Right renal cortex interstitium (tissue), 3 donors: ENCODE measurements around the gene TSPAN4. TPM values are rescaled to one million over a fixed set of nuclear protein-coding genes. Genes with fewer than 3 reads are reported as not detected.

Experiments used
- DNase-seq, 3 donors: peaks; one replicate each; pipeline ENCODE4 v3.0.0-alpha.2; 2013; ENCODE audit warnings: low read depth in 3 of 3, low spot score in 2 of 3
- polyA plus RNA-seq, 3 donors: library from polyadenylated mRNA; unstranded; fragments of 120-200 nt; gene quantifications; one replicate each; pipeline ENCODE4 v1.2.1, GENCODE V29; 2013; ENCODE audit not compliant: insufficient read length in 3 of 3

The TSPAN4 gene
- polyA plus RNA-seq, 3 donors = 55.0 to 71.2 (median 64.1) TPM

DNA sequence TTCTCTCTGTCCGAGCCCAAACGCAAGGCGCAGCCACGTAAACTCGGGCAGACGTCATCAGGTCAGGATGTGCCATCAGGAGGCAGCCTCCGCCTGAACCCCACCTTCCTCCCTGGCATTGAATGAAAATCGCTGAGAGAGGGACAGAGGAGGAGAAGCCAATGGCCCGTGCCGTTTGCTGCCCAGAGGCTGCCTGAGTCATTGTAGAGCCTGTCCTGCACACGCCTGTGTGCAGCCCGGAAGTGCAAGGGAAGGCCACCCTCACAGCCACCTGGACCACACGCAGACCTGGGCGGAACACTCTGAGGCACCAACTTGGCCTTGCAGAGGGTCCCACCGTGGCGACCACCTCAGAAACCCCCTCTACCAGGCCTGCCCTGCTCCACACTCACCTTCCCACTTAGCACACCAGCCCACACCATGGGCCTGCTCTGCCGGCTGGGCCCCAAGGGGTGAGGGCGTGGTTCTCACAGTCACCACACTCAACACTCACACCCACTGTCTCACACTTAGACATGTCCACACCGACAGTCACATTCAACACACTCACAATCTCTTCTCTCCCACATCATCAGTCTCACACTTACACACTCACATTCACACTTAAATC, 58.9 kb downstream of the TSPAN4 start:
- no peak for DNase-seq

GRCh38 chr11:904380-904779, 61.7 kb downstream of the TSPAN4 start:
- DNase-seq = no peak

GRCh38 chr11:905952-906351, 63.3 kb downstream of the TSPAN4 start:
- DNase-seq = no peak

DNA sequence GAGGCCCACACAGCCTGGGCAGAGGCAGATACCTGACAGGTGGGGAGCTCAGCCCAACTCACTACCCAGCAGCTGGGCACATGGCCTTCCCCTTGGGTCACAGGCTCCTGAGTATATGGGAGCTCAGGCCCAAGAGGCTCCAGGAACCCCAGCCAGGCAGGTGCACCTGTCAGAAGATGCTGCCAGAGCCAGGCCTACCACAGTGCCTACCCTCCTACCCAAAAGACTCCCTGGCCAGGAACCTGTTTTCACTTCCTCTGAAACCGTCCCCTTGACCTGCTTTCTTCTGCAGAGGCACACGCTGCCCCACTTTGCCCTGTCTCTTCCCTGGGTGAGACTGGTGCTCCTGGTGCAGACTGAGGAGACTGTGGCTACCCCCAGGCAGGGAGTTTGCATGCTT, 65.0 kb downstream of the TSPAN4 start:
- DNase-seq = no peak

DNA sequence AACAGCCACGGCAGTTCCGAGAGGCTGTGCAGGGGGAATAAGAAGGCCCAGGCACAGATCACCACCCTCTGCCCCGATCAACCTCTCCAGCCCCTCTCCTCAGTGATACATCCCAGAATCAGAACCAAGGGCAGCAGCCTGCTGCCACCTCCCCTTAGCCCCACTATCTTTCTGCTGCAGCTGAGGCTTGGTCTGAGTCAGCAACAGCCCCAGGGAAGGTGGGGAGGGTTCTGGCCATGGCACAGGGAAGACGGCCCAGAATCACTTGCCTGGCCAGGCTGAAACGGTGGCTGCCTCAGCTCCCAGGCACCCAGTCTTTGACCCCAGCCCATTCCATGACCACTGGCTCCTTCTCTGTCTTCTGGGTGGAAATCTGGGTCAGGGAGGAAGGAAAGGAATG, 65.6 kb downstream of the TSPAN4 start:
- no peak for DNase-seq

- no peak for DNase-seq
These were observed 66.8 kb downstream of the TSPAN4 start for GRCh38 chr11:909406-909805.

GRCh38 chr11:910044-910588, 67.5 kb downstream of the TSPAN4 start:
- DNase-seq = no peak

- DNase-seq = peak in 1 of 3 donors; percentile 75
These were observed 68.0 kb downstream of the TSPAN4 start, which contains the start of gene CHID1 for GRCh38 chr11:910589-911030. Gene CHID1, minus strand, starts transcription at chr11:910810. Its CDS starts 5,994 bp downstream, at chr11:904816.

DNA sequence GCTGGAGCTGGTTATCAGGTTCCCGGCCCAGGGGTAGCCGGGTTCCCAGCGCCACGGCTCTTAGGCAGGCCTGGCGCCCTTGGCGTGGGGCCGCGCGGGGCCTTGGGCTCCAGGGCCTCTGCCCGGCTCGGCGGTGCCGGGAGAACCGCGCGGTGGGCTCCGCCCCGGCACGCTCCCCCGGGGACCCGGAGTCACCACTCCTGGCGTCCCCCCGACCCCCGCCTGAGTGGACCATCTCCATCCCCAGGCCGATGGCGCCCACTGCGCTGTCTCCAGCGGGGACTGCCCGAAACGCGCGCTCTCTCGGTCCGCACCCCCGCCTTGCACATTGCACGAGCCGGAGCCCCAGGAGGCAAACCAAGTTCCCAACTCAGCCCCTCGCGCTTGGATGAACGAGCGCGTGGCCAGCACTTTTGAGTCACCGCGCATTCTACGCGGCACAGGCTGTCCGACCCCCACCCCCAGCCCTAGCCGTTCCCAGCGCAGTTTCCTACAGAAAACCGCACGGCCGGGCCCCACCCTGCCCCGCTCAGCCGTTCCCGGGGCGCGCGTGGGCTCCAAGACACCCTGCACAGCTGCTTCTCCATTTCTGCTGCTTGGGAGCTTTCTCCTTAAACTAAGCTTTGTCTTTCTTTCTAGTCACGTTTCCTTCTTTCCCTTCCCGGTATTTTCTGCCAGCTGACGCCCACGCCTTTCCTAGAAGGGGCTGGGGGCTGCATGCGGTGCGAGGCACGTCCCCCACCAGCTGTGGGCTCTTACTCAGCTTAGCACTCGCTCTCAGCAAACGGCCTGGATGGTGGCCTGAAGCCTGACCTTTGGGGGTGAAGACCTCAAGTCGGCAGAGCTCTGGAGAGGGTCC, 68.6 kb downstream of the TSPAN4 start:
- no peak for DNase-seq

DNA sequence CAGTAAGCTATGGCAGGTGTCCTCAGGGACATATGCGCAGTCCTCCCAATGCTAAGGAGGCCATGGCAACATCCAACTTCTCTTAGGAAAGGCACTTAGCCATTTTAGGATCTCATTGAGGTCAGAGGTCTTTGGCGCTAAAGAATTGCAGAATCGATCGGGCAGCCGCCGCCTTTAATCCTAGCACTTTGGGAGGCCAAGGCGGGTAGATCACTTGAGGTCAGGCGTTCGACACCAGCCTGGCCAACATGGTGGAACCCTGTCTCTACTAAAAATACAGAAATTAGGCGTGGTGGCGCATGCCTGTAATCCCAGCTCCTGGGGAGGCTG, 69.2 kb downstream of the TSPAN4 start:
- DNase-seq = no peak

GRCh38 chr11:912266-912665, 69.6 kb downstream of the TSPAN4 start:
- DNase-seq = no peak

- DNase-seq = no peak
These were observed 70.4 kb downstream of the TSPAN4 start for GRCh38 chr11:913043-913442.

DNA sequence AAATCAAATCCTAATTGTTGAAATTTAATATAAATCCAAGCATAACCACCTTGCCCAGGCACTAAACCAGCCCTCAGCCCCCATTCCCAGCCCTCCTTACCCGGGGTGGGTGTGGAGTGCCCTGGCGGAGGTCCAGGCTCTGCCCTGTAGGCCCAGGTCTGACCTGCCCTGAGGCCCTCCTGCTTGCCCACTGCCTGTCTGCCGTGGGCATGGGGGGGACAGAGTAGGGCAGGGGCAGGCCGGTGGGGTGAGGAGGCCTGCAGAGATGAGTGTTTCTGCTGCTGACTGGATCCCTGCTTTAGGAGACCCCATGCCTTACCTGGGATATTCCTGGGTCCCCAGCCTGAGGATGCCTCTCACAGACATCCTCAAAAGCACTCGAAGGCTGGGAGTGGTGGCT, 71.6 kb downstream of the TSPAN4 start:
- DNase-seq = no peak

- DNase-seq = no peak
These were observed 72.3 kb downstream of the TSPAN4 start for GRCh38 chr11:914747-915501.

Other genes with a start within 250 kb of the TSPAN4 start
- 1 to 10 TPM; 5.9 to 8.0 (median 7.3) TPM for gene IRF7, start 226.9 kb upstream of the TSPAN4 start, polyA plus RNA-seq
- 10 to 100 TPM; 31.0 to 42.2 (median 41.3) TPM for gene CDHR5, start 217.9 kb upstream of the TSPAN4 start, polyA plus RNA-seq
- 1 to 10 TPM in 2 of 3 donors, under 1 TPM in 1; 0.76 to 1.6 (median 1.5) TPM for gene SCT, start 215.7 kb upstream of the TSPAN4 start, polyA plus RNA-seq
- 1 to 10 TPM; 1.4 to 2.4 (median 1.6) TPM for gene DRD4, start 205.6 kb upstream of the TSPAN4 start, polyA plus RNA-seq
- gene DEAF1, start 147.6 kb upstream of the TSPAN4 start, polyA plus RNA-seq = 10 to 100 TPM; 30.6 to 52.9 (median 43.5) TPM
- gene TMEM80, start 147.0 kb upstream of the TSPAN4 start, polyA plus RNA-seq = 10 to 100 TPM; 31.0 to 38.4 (median 33.2) TPM
- gene EPS8L2, start 136.6 kb upstream of the TSPAN4 start, polyA plus RNA-seq = 100 to 1,000 TPM in 1 of 3 donors, 10 to 100 TPM in 2; 89.8 to 112 (median 91.2) TPM
- gene TALDO1, start 95.4 kb upstream of the TSPAN4 start, polyA plus RNA-seq = 100 to 1,000 TPM; 109 to 129 (median 120) TPM
- gene GATD1, start 65.4 kb upstream of the TSPAN4 start, polyA plus RNA-seq = 10 to 100 TPM; 47.3 to 62.5 (median 53.8) TPM
- gene CEND1, start 52.8 kb upstream of the TSPAN4 start, polyA plus RNA-seq = under 1 TPM; 0.24 to 0.29 (median 0.27) TPM
- gene SLC25A22, start 44.6 kb upstream of the TSPAN4 start, polyA plus RNA-seq = 10 to 100 TPM; 10.8 to 11.5 (median 10.9) TPM
- gene PIDD1, start 37.6 kb upstream of the TSPAN4 start, polyA plus RNA-seq = 1 to 10 TPM; 5.4 to 6.9 (median 5.6) TPM
- 100 to 1,000 TPM; 827 to 976 (median 885) TPM for gene RPLP2, start 32.9 kb upstream of the TSPAN4 start, polyA plus RNA-seq
- gene PNPLA2, start 23.9 kb upstream of the TSPAN4 start, polyA plus RNA-seq = 10 to 100 TPM; 32.7 to 45.4 (median 38.1) TPM
- gene CRACR2B, start 14.9 kb upstream of the TSPAN4 start, polyA plus RNA-seq = 10 to 100 TPM in 1 of 3 donors, 1 to 10 TPM in 2; 9.1 to 12.0 (median 9.7) TPM
- 100 to 1,000 TPM; 184 to 238 (median 188) TPM for gene CD151, start 9.9 kb upstream of the TSPAN4 start, polyA plus RNA-seq
- gene POLR2L, start 323 bp upstream of the TSPAN4 start, polyA plus RNA-seq = 100 to 1,000 TPM in 1 of 3 donors, 10 to 100 TPM in 2; 76.3 to 103 (median 86.9) TPM
- 100 to 1,000 TPM; 103 to 117 (median 110) TPM for gene CHID1, start 68.0 kb downstream of the TSPAN4 start, polyA plus RNA-seq
- gene AP2A2, start 83.0 kb downstream of the TSPAN4 start, polyA plus RNA-seq = 10 to 100 TPM; 96.8 to 99.9 (median 98.5) TPM
- gene MUC6, start 193.9 kb downstream of the TSPAN4 start, polyA plus RNA-seq = 10 to 100 TPM; 10.6 to 17.8 (median 14.3) TPM
- gene MUC2, start 232.0 kb downstream of the TSPAN4 start, polyA plus RNA-seq = under 1 TPM in 2 of 3 donors, not detected in 1; 0.01 to 0.27 TPM